Thyroid gland (tissue), 4 donors: Measurements from ENCODE around the gene ZNF165. TPM values are rescaled to one million over a fixed set of nuclear protein-coding genes. Genes with fewer than 3 reads are reported as not detected.
A peak's percentile ranks its signal among the peaks of the same experiment; 100 is the strongest.
"Not testable (repeated sequence)": the region's sequence is repeated elsewhere in the genome, so short reads cannot be mapped to it uniquely, and the experiment has no call there.

Experiments
- DNase-seq, 2 donors: peaks; one replicate each; pipeline ENCODE4 v3.0.0-alpha.2; 2019
- H3K27ac ChIP-seq, 3 donors: fragments of 200-600 bp; sonication (generic); 1 replicate in 2 of 3; 2 replicates in 1 of 3; pipeline ENCODE4 v1.5.1; 2016 to 2019; ENCODE audit warnings: mild to moderate bottlenecking in 1 of 3, moderate library complexity in 1 of 3
- H3K27me3 ChIP-seq: fragments of 200-600 bp; sonication (generic); one replicate; pipeline ENCODE4 v1.5.1; 2019
- H3K36me3 ChIP-seq, 2 donors: fragments of 200-600 bp; sonication (generic); one replicate each; pipeline ENCODE4 v1.5.1; 2016 to 2019
- H3K4me1 ChIP-seq, 2 donors: fragments of 200-600 bp; sonication (generic); one replicate each; pipeline ENCODE4 v1.5.1; 2017 to 2019
- H3K4me3 ChIP-seq, 3 donors: fragments of 200-600 bp; sonication (generic); replicated peaks in 1 of 3; 1 replicate in 2 of 3; 2 replicates in 1 of 3; pipeline ENCODE4 v1.5.1; 2016; ENCODE audit warnings: mild to moderate bottlenecking in 1 of 3
- H3K9me3 ChIP-seq: fragments of 200-600 bp; sonication (generic); one replicate; pipeline ENCODE4 v1.5.1; 2017
- POLR2A ChIP-seq, 2 donors: fragments of 450-650 bp; IDR thresholded peaks; one replicate each; pipeline ENCODE4 v1.6.1; 2017; ENCODE audit warnings: antibody characterized with exemption in 2 of 2, mild to moderate bottlenecking in 2 of 2, moderate library complexity in 1 of 2
- WGBS, 2 donors: methylation state at CpG; one replicate each; pipeline ENCODE4 v1.1.5; 2017; 5-methylcytosine and 5-hydroxymethylcytosine counted together
- intact Hi-C: fragments of 100-400 bp; cut with DNase I; formaldehyde crosslinking; loops from one replicate; pipeline ENCODE4 v1.15.1; 2023
- total RNA-seq, 4 donors: library from RNA; depleted of rRNA; stranded (reverse); fragments of >200 nt; gene quantifications; one replicate each; pipeline ENCODE4 v1.2.3, GENCODE V29; 2016
- TF ChIP-seq, protein P1 (sequence below), 6 experiments: fragments of 200-600 bp in 3 of 6; fragments of 450-650 bp in 3 of 6; sonication (generic) in 3 of 6; IDR thresholded peaks; one replicate each; pipeline ENCODE4 v1.5.1; 2016 to 2019; ENCODE audit warnings: antibody characterized with exemption in 6 of 6, mild to moderate bottlenecking in 2 of 6, inconsistent platforms in 1 of 6, moderate library complexity in 1 of 6

The ZNF165 gene
- total RNA-seq, result 1 to 10 TPM; 1.7 to 5.3 (median 4.0) TPM

DNA sequence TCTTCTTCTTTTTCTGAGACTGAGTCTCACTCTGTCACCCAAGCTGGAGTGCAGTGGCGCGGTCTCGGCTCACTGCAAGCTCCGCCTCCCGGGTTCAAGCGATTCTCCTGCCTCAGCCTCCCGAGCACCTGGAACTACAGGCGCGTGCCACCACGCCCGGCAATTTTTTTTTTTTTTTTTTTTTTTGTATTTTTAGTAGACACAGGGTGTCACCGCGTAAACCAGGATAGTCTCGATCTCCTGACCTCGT, at the start of gene ZNF165:
Gene ZNF165 (plus strand): TSS at position 188 of the 250 bp plus-strand sequence. CDS start 4,913 bp downstream, outside the sequence.
- Histone ChIP-seq H3K4me3 (peak within 1 kb of the TSS; percentile 18 to 83 (median 44)), H3K4me1 (peaks cover 5 to 13% of the 10 kb centered on the region in 2 donors), H3K27ac (peak within 1 kb of the TSS; percentile 81 to 84 (median 82))
- 1 to 2% methylated on average over 15 of the region's 15 CpGs for WGBS, 2 donors
- H3K36me3 ChIP-seq, intact Hi-C loops, H3K27me3 ChIP-seq, H3K9me3 ChIP-seq, DNase-seq: not testable (repeated sequence)
- peak in 1 of 2 donors; percentile 3 for TF ChIP-seq POLR2A (IDR thresholded peaks at IDR 0.05)

DNA sequence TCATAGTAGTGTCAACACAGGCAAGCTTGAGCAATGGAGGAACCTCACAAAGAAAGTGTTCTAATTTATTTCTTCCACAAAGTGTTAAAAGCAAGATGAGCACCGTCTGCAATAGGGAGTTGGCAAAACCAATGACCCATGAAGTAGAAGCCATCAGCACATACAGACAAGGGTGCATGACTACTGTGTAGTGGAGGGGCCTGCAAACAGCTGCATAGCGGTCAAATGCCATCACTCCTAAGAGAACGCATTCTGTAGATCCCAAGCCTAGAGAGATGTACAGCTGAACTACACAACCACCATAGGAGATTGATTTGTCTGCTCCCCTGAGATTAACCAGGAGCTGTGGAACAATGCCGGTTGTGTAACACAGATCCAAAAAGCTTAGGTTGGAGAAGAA, 26.8 kb upstream of the ZNF165 start:
- H3K4me3 ChIP-seq, result no peak overlapping the region
- TF ChIP-seq POLR2A (IDR thresholded peaks at IDR 0.05), result no peak
- no peaks in the 10 kb centered on the region for H3K9me3 ChIP-seq
- H3K27me3 ChIP-seq, result no peaks in the 10 kb centered on the region
- H3K36me3 ChIP-seq, result no peaks in the 10 kb centered on the region
- DNase-seq, result no peak
- no peaks in the 10 kb centered on the region for H3K4me1 ChIP-seq
- WGBS, 2 donors, result 67 to 75% methylated on average over 4 of the region's 4 CpGs
- intact Hi-C loops, result no loop called here
- no peak overlapping the region for H3K27ac ChIP-seq

DNA sequence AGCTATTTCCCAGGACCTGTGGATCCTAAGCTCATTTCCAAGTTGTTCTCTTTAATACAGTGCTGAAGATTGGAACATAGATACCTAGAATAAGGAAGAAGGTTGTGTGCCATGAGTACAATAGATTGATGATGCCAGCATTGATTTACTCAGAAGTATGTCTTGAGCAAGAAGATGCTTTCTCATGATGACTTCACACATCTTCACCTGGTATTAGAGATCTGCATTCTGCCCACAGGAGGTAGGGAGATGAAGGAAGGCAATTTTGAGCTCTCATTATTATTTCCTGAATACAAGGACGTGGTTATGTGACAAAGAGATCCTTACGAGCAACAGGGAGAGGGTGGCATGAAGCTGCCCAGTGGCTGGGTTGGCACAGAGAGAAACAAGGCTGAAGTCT, 20.0 kb upstream of the ZNF165 start:
- H3K4me1 ChIP-seq, result no peaks in the 10 kb centered on the region
- H3K4me3 ChIP-seq, result no peak overlapping the region
- H3K9me3 ChIP-seq, result no peaks in the 10 kb centered on the region
- no peak for TF ChIP-seq POLR2A (IDR thresholded peaks at IDR 0.05)
- TF ChIP-seq, protein P1, sequence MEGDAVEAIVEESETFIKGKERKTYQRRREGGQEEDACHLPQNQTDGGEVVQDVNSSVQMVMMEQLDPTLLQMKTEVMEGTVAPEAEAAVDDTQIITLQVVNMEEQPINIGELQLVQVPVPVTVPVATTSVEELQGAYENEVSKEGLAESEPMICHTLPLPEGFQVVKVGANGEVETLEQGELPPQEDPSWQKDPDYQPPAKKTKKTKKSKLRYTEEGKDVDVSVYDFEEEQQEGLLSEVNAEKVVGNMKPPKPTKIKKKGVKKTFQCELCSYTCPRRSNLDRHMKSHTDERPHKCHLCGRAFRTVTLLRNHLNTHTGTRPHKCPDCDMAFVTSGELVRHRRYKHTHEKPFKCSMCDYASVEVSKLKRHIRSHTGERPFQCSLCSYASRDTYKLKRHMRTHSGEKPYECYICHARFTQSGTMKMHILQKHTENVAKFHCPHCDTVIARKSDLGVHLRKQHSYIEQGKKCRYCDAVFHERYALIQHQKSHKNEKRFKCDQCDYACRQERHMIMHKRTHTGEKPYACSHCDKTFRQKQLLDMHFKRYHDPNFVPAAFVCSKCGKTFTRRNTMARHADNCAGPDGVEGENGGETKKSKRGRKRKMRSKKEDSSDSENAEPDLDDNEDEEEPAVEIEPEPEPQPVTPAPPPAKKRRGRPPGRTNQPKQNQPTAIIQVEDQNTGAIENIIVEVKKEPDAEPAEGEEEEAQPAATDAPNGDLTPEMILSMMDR (IDR thresholded peaks at IDR 0.05), result no peak
- intact Hi-C loops, result no loop called here
- WGBS, 2 donors, result 42 to 43% methylated on average over 2 of the region's 2 CpGs
- H3K27me3 ChIP-seq, result no peaks in the 10 kb centered on the region
- H3K27ac ChIP-seq, result no peak overlapping the region
- no peak for DNase-seq
- no peaks in the 10 kb centered on the region for H3K36me3 ChIP-seq

GRCh38 chr6:28064272-28064671, 16.1 kb upstream of the ZNF165 start:
- Histone ChIP-seq H3K27ac (no peak overlapping the region), H3K4me1 (no peaks in the 10 kb centered on the region), H3K27me3 (no peaks in the 10 kb centered on the region), H3K4me3 (no peak overlapping the region), H3K36me3 (no peaks in the 10 kb centered on the region), H3K9me3 (no peaks in the 10 kb centered on the region)
- no peak for DNase-seq
- intact Hi-C loops, result no loop called here
- TF ChIP-seq, protein P1 (IDR thresholded peaks at IDR 0.05), result no peak
- no peak for TF ChIP-seq POLR2A (IDR thresholded peaks at IDR 0.05)
- WGBS, 2 donors, result 72 to 78% methylated on average over 3 of the region's 3 CpGs

- no peaks in the 10 kb centered on the region for H3K9me3 ChIP-seq
- intact Hi-C loops, result no loop called here
- H3K36me3 ChIP-seq, result no peaks in the 10 kb centered on the region
- no peaks in the 10 kb centered on the region for H3K4me1 ChIP-seq
- DNase-seq, result no peak
- H3K27ac ChIP-seq, result no peak overlapping the region
- no peaks in the 10 kb centered on the region for H3K27me3 ChIP-seq
- TF ChIP-seq, protein P1 (IDR thresholded peaks at IDR 0.05), result no peak
- no peak for TF ChIP-seq POLR2A (IDR thresholded peaks at IDR 0.05)
- H3K4me3 ChIP-seq, result no peak overlapping the region
Measured at GRCh38 chr6:28068067-28068466, 12.3 kb upstream of the ZNF165 start.

DNA sequence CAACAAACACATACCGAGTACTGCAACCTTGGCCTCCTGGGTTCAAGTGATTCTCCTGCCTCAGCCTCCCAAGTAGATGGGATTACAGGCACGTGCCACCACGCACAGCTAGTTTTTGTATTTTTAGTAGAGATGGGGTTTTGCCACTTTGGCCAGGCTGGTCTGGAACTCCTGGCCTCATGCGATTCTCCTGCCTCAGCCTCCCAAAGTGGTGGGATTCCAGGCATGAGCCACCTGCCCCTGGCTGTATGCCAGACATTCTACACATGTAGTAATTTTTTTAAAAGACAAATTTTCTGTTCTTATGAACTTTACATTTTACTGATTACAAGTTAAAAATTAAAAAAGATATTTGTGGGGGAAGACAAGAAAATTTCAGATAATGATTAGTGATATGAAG, 9.4 kb upstream of the ZNF165 start:
- intact Hi-C loops, DNase-seq, H3K27me3 ChIP-seq, H3K36me3 ChIP-seq, H3K4me3 ChIP-seq, H3K4me1 ChIP-seq, H3K27ac ChIP-seq, H3K9me3 ChIP-seq: not testable (repeated sequence)
- WGBS, 2 donors, result 73 to 75% methylated on average over 4 of the region's 4 CpGs

DNA sequence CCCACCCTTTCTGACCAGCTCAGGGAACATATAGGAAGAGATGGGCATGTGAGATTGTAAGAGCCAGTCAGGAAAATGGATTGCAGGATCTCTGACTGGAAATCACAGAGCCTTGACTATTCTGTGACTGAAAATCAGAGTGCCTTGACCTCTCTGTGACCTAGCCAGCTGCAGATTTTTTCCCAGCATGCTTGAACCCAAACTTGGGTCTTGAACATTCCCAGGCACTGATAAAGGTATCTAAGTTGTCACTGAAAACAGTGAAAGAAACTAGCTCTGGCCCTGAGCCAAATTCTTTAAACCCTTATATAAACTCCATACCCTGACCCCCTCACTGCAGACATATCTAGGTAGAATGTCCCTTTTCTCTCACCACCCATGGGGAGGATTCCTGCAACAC, 2.3 kb upstream of the ZNF165 start:
- no peak overlapping the region for H3K27ac ChIP-seq
- intact Hi-C loops, result no loop called here
- H3K27me3 ChIP-seq, result no peaks in the 10 kb centered on the region
- H3K4me1 ChIP-seq, result peaks cover 5 to 13% of the 10 kb centered on the region in 2 donors
- no peaks in the 10 kb centered on the region for H3K36me3 ChIP-seq
- no peak for TF ChIP-seq POLR2A (IDR thresholded peaks at IDR 0.05)
- TF ChIP-seq, protein P1 (IDR thresholded peaks at IDR 0.05), result no peak
- no peak for DNase-seq
- H3K9me3 ChIP-seq, result no peaks in the 10 kb centered on the region
- no peak overlapping the region for H3K4me3 ChIP-seq
